Measurements from ENCODE around the gene CNTN1.

Gene CNTN1

DNA sequence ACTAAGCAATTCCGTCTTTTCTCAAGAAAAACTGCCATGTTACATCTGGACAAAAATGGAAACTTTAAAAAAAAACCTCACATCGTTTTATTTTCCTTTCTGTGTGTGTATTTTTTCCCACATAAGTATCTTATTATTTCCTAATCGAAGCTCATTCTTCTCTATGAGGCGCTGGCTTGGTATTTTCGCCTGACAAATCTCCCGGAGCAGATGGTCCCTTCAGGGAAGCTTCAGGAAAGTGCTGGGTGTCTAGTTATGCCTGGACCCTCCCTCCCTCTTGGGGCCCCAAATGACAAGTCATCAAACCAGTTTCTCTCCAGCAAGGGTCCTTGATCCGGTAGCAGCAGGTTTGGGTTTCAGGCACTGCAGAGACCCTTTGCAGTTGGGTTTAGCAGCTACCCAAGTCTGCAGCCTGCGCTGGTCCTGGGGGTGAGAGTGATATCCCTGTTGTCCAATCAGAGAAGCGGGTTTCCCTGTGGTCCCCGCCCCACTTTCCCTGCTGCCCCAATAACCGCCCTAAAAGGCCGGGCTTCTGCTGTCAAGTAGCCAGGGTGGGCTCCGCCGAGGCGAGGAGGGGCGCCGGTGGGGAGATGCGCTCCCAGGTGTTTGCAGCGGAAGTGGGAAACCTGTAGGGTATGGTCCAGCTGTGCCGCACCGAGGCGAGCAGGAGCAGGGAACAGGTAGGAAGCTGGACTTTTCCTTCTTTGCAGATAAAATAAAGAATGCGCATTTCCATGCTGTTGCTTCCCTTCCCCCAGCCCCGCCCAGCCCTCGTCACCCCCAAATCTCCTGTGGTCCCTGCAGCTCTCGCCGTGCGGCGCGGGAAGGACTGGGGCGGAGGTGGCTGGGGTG, at the start of gene CNTN1:
TSS of gene CNTN1 (plus strand) at position 527 of the 852 bp plus-strand sequence.
- no peak for DNase-seq

GRCh38 chr12:40643506-40643905, 48.7 kb upstream of the CNTN1 start:
- no peak for DNase-seq

- no peak for DNase-seq
Observed at GRCh38 chr12:40643976-40644375, 48.3 kb upstream of the CNTN1 start.

- no peak for DNase-seq
Observed at GRCh38 chr12:40644708-40645107, 47.5 kb upstream of the CNTN1 start.

DNA sequence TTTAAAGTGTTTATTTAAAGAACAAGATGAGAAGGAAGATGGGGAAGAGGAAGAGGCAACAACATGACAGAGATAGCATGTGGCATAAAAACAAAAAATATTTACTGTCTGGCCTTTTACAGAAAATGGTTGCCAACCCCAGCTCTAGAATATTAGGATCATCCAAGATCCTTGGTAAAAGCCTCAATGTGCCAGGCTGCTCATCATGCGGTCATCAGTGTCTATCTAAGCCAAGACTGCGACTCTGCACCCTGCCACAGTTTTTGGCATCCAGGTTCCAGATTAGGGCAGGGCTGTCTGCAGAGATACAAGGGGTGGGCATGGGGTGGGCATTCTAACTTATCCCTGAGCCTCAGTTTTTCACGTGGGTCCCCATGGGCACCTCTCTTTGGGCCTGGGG, 46.9 kb upstream of the CNTN1 start:
- DNase-seq, result no peak

DNA sequence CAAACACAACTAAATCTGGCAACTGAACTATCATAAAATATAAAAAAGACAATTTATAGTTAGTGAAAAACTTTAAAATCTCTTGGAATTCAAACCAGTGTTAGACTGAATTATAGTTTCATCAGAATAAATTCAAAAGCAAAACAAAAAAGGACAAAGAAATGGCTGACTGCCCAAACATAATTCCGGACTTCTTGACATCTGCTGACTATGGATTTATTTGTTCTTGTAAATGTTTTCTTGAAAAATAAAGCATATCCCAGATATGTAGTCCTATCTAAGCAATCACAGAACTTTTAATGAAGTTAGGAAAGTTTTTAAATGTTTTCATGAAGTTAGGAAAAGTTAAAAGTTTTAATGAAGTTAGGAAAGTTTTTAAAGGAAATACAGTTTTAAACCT, 45.8 kb upstream of the CNTN1 start:
- DNase-seq, result no peak

GRCh38 chr12:40646911-40647310, 45.3 kb upstream of the CNTN1 start:
- DNase-seq, result no peak

DNA sequence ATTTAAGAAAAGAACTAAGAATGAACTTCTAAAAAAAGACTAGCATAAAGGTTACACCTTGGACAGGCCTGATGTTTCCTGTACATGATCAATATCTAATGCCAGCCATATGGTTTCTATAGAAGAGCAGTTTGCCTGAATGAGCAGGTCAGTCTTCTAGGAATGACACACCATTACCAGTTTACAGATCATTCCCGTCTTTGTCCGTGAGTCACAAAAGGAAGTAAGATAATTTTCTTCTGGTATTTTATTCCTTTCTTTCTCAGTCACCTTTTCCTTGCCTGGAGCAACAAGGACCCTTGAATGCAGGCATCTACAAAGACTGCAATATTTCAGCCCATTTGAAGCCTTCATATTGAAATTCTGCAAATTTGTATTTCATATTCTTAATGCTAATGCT, 44.6 kb upstream of the CNTN1 start:
- no peak for DNase-seq

DNA sequence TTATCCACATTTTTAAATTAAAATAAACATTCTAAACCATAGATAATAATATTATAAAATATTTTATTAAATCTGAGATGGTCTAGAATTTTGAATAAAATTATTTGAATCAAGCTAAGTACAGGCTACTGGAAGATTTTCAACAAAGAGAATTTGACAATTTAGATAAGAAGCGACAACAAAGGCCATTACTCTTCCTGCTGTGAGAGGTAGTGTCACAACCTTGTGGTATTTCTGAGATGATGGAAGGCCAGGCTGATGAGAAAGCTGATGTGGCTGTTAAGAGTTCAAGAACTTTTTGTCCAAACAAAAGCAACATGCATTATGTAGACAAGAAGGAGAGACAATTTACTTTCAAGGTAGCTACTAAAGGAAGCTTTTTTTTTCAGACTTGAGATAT, 43.7 kb upstream of the CNTN1 start:
- no peak for DNase-seq

DNA sequence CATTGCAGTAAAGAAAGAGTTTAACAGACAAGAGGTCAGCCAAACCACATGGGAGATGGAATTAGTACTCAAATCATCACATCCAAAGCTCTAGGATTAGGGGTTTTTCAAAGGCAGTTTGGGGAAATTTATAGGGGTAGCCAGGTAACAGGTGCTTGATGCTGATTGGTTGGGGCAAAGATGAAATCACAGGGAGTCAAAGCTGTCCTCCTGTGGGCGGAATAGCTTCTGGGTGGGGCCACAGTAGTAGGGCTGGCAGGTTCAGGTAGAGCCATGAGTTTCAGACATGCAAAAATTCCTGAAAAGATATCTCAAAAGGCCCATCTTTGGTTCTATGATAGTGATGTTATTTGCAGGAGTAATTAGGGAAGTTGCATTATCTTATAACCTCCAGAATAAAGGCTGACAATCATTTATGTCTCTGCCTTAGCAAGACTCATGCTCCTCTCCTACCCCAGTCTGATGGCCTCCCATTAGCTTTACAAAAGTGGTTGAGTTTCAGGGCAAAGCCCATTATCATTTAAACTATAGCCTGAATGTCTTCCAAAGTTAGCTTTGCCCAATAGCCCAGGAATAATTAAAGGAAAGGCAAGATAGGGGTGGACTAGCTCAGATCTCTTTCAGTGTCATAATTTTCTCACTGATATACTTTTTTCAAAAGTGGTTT, 42.1 kb upstream of the CNTN1 start:
- no peak for DNase-seq

DNA sequence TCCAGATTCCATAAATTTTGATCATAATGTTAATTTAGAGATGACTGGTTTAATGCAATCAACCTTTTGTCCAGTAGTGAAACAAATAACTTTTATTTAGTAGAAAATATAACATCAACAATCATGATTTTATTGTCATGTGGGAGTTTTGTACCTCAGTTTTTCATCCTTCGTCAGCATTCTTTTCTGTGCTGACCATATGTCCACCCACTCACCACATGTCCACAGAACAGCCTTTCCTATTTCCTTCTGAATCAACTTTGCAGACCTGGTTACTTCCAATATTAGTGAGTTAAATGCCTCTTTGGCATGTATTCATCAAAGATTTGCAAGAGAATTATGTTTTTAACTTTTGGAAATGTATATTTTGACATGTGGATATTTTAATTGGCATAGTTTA, 36.8 kb upstream of the CNTN1 start:
- no peak for DNase-seq

GRCh38 chr12:40662366-40662765, 29.9 kb upstream of the CNTN1 start:
- DNase-seq, result no peak

DNA sequence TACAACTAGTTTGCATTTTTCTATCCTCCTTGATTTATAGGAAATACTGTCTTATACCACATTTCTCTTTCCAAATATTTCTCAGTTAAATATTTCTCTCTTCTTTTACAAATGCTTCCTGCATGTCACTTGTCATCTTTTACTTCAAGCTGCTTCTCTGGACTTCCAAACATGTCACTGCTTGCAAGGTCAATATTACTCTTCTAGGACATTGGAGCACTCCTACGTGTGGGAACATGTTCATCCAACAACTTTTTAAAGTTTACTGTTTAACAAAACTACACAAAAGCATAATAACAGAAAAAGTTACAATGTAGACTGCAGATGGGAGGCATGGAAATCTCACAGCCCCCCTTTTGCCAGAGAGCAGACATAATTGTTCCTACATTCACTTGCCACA, 28.5 kb upstream of the CNTN1 start:
- DNase-seq, result no peak

GRCh38 chr12:40668099-40668529, 24.1 kb upstream of the CNTN1 start:
- DNase-seq, result no peak

- no peak for DNase-seq
Observed at GRCh38 chr12:40672741-40673271, 19.4 kb upstream of the CNTN1 start.

- DNase-seq, result no peak
Observed at GRCh38 chr12:40681148-40681547, 11.1 kb upstream of the CNTN1 start.

GRCh38 chr12:40684986-40685385, 7.3 kb upstream of the CNTN1 start:
- no peak for DNase-seq

DNA sequence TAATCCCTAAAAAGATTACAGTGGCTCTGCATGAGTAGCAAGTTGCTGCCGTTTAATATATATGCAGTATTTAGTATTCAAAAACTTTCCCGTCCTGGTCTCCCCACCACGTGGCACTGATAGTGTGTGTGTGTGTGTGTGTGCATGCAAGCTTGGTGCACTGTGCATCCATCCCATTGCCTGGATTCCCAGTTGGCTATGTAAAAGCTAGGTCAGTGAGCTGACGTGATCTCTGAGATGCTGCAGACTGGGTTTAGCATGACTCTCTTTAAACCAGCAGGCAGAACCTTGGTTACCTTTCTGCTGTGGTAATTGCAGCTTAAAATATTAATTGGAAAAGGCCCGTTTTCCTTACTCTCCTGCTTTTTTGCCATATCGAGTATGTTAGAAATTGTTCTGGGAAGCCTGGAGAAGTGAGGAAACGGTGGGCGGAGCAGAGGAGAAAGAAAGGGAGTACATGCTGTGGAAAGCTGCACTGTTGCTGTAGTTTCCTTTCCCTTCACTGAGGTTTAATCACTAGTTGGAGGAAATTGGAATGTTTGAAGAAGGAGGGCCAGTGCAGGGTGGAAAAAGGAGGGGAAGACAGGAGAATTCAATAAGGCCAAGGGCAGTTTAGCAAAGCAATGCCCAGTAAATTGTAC, 4.0 kb upstream of the CNTN1 start:
- DNase-seq, result no peak

GRCh38 chr12:40689576-40689975, 2.7 kb upstream of the CNTN1 start:
- no peak for DNase-seq

DNA sequence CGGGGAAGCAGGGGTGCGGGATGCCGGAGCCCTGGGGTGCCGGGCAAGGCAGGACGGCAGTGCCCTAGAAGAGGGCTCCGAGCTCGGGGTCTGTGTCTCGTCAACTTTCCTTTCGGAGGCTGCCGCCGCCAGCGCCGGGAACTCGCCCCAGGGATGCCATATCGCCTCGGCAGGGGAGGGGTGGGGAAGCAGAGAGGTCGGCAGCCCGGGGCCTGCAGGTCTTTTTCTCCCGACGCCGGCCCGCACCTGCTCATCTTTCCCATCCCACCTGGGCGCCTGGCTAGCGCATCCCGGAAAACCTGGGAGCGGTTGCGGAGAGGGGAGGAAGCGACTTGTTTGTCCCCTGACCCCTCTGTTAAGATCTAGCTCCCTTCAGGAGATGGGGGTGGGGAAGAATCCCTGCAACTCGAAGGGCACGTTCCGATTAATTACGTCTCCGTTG, 547 bp downstream of the CNTN1 start:
- DNase-seq, result no peak

DNA sequence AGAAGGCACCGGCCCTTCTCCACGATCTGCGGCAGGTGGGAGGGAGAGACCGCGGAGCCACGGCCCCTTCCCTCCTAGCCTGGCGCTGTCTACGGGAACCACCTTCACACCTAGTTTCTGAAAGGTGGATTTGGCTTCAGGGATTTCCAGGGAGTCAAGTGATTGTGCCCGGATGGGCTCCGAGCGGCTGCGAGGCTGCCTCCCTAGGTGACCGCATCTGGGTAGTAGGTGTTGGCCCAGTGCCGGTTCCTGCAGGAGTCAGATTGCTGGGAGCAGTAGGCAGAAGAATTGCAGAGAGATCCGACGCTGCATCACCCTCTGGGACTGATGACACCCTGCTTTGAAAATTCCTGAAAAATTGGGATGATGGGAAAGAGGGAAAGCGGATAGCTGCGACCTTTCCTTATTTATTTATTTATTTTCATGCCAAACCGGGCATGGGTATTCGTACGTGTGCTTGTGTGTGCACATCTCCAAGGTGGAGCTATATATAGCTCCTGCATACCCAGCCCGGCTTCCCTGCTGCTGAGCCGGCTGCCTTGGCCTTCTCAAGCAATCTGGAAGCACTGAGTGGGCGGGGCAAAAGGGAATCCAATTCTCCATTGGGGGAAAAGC, 1.1 kb downstream of the CNTN1 start:
- DNase-seq, result no peak

- DNase-seq, result no peak
Observed at GRCh38 chr12:40697566-40698259, 5.5 kb downstream of the CNTN1 start.

DNA sequence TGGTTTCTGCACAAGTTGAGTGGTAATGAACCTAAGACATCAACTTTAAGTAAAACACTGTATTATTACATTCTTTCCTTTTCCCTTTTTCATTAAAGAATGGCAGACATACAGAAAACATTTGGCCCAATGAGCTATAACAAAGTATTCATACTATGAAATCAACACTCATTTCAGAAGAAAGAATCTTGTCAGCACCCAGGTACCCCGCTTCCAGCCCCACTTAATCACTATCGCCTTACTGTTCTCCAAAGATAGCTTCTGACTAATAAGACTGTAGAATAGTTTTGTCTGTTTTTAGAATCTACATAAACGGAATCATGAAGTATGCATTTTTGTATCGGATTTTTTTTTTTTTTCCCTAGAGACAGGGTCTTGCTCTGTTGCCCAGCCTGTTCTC, 9.5 kb downstream of the CNTN1 start:
- DNase-seq, result no peak

Data from bone marrow (tissue), 2 donors.